ENCODE measurements around the gene PRIM2.
"Not testable (repeated sequence)": the region's sequence is repeated elsewhere in the genome, so short reads cannot be mapped to it uniquely, and the experiment has no call there.

The PRIM2 gene

DNA sequence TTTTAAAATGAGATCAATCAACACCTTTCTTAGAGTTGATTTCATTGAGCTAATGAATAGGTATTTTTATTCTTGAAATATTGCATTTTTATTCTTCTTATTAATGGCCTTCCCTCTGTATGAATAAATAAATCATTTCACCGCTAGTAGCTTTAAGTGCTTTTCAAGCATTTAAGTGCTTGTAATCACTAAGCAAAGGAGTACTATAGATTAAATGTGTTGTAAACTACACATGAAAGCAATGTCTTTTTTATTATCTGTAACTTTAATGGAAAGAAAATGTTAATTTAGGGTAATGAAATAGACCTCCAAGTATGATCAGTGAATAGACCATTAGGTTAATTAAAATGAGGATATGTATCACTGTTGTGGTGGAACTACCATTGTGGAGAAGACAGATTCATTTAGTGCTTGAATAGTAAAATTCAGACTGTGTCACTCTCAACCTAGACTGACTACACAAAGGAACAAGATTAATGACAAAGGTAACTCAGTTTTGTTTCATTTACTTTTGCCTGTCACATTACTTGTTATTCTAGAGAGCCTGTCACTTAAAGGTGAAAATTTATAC is 132.2 kb downstream of the PRIM2 start:
- DNase-seq: not testable (repeated sequence)

DNA sequence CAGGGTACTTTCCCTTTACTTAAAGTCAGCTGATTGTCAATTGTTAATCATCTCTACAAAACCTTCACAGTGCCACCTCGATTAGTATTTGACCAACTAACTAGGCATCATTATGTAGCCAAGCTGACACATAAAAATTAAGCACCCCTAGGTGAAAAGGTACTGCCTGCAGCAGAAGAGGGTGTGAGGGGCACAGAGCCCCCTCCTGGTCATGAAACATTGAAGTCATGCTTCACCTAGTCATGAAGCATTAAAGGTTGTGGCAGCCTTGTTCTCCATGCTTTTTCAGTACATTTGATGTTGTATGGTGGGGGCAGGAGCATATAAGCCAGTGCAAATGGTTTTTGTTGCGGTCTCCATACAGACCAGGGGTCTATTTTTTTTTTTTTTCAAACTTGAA is 142.4 kb downstream of the PRIM2 start:
- peak; percentile 6 for DNase-seq

DNA sequence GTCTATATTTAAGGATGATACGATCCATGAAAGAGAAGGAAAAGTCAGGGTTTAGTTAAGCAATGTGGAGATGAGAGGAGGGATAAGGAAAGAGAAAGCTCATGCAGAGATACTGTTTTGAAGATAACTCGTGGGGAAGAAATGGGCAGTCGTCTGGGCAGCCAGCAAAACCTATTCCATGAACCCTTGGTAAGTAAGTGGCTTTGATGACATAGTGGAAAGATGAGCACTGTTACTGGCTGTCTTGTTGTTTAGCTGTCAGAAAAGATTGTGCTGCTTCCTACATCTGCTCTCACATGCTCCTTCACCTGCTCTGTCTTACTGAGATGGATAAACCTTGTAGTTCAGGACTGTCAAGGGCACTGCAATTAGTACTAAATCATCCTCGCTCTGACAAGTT is 143.6 kb downstream of the PRIM2 start:
- DNase-seq: not testable (repeated sequence)

DNA sequence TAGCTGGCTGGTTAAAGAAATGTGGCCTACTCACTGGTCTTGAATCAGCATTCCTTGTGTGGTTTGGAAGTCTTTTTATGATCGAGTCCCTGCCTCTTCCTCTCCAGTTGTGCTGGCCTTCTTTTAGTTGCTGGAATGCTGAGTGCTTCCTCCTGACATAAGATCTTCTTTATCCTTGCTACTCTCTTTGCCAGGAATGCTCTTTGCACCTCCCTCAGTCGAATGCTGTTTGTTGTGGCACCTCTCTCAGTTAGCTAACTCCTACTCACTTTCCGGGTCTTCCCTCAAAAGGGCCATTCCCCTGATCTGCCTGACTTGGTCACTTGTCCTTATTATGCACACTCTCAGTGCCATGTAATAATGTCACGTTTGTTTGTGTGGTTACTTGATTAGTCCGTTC is 146.4 kb downstream of the PRIM2 start:
- not testable (repeated sequence) for DNase-seq

DNA sequence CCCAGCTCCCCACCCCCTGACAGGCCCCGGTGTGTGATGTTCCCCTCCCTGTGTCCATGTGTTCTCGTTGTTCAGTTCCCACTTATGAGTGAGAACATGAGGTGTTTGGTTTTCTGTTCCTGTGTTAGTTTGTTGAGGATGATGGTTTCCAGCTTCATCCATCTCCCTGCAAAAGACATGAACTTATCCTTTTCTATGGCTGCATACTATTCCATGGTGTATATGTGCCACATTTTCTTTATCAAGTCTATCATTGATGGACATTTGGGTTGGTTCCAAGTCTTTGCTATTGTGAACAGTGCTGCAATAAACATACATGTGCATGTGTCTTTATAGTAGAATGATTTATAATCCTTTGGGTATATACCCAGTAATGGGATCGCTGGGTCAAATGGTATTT is 148.5 kb downstream of the PRIM2 start:
- DNase-seq: not testable (repeated sequence)

DNA sequence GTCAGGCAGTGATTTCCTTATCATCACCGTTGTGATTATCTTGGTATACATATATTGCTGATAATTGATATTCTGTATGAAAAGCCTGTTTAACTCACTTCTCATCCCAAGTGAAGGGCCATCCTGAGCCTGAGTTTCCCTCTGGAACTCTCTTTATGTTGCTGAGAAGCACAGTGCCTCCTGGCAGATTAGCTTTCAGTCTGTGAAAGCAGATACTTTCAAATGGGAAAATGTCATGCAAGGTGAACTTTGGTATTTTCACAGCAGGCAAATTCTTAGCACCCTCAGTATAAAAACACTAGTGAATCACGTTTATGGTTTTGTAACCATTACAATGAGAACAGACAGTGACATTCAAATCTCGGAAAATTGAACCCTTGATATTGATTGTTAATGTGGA is 151.6 kb downstream of the PRIM2 start:
- DNase-seq: no peak

DNA sequence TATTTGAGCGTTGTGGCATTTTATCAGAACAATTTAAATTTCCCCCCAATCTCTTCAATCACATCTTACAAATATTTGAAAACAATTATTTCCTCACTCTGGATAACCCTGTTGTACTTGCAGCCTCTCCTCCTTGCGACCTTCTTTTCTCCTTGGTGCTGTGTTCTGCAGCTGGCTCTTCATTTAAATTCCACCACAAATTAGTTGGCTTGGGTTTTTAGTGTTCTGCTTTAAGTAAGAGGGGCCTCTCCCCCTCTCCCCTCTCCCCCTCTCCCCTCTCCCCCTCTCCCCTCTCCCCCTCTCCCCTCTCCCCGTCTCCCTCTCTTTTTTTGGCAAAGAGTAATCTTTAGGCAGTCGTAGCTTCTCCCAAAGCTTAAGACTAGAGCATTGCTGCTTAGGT is 152.7 kb downstream of the PRIM2 start:
- not testable (repeated sequence) for DNase-seq

DNA sequence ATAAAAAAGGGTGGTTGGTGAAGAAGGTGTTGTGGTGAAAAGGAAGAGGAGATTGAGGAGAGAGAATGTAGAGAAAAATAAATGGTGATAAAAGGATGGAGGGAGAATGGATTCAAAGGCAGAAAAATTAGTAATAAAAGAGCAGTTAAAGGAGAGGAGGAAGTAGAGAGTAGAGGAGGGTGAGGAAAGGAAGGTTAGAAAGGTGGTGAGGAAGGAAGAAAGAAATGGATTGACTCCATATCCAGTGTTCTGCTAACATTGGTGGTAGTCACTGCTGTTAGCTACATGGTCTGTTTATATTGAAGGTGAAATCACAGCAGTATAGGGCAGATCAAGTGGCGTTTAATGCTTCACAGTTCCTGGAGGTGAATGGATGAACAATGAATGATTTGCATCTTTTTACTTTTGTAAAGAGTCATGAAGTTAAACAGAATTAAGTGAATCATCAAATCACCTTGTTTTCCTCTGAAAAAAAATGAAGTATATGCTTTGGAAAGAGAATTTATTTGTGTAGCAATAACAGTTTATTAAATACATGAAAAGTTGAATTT is 154.0 kb downstream of the PRIM2 start:
- DNase-seq: not testable (repeated sequence)

DNA sequence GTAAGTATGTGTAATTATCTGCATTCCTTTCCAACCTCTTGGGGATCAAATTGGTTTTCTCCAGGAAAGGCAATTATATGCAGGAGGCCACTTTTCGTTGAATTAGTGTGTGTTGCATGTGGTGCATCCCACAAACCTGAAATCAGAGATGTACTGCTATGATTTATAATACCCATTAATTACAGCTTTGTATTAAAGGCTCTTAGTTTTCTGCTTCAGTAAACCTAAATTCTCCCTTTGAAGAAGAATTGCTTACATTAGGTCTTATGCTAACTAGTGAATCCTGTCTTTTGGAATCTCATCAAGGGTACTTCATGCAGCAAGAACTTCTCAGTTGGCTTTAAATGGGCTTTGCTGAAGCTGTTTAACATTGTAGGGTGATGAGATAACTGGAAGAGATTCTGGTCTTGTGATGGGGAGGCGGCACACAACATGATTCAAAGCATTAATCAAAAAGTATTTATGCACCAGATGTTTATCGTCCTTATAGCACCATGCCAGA is 155.5 kb downstream of the PRIM2 start:
- peak; percentile 11 for DNase-seq

DNA sequence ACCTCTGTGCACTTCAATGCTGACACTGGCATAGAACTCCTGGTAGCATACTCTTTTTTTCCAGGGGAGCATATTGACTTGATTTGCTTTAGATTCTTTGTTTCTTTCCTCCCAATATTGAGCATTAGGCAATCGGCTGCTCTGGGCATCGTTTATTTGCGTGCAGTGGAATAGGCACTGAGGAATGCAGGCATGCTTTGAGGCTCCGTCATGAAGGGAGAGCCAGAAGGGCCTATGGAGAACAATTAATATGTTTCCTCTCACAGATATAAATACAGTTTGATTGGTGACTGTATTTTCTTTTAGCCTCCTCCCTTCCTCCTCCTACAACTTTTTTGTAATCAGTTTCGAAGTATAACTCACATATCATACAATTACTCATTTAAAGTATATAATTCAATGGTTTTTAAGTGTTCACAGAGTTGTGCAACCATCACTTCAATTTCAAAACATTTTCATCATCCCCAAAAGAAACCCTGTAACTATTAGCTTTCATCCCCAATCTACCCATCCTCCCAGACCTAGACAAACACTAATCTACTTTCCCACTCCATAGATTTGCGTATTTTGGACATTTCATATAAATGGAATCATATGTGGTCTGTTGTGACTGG is 157.5 kb downstream of the PRIM2 start:
- not testable (repeated sequence) for DNase-seq

DNA sequence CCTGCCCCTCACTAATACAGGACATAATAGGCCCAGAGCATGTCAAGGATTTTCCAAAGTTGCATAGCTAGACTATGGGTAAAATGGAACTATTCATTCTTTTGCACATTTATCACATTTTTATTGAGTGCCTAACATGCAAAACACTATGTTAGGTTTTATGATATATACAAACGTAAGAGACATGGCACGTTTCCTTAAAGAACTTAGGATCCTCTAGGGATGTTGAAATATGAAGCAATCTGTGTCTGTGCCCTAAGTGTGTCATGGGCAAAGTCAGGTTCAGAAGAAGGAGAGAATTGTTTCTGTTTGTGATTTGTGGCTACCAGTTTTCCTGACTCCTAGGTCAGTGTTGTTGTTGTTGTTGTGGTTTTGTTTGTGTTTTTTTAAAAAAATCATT is 158.2 kb downstream of the PRIM2 start:
- DNase-seq: not testable (repeated sequence)

DNA sequence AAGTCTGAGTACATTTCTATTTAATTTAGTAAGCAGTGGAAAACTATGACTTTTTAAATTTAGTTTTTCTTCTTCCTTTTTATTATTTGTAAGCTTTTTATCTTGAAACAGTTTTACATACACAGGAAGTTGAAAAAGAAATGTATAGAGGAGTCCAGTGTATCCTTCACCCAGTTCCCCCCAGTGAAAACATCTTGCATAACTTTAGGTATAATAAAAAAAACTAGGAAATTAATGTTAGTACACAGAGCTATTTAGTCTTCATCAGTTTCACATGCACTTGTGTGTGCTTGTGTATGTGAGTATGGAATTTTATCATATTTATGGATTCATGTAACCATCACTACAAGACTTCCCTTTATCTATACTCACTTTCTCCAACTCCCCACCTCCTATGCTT is 162.8 kb downstream of the PRIM2 start:
- DNase-seq: not testable (repeated sequence)

DNA sequence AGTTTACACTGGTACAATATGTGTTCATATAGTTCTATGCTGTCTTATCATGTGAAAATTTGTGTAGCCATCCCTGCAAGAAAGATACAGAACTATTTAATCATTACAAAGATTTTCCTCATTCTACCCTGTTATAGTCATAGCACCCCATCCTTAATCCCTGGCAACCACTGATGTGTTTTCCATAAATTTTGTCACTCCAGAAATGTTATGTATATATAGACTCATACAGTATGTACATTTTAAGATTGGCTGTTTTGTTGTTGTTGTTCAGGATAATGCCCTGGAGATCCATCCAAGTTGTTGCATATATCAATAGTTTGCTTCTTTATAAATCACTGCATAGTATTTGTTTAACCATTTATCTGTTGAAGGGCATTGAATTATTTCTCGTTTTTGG is 163.7 kb downstream of the PRIM2 start:
- not testable (repeated sequence) for DNase-seq

DNA sequence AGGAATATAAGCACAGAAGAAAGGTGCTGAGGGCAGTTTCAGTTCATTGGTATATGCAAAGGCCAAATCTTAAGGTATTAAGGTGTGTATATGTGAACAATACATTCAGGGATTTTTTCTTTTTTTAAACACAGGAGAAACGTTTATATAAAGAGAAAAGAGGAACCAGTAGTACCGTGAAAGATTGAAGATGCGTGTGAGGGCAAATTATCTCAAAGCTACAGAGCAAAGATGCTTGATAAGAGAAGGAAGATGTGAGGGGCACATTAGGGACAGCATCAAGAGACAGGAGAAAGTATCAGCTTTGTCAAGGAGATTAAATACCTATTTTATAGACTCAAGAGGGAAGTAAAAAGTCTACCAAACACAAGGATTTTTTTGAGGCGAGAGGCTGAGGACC is 165.0 kb downstream of the PRIM2 start:
- DNase-seq: not testable (repeated sequence)

DNA sequence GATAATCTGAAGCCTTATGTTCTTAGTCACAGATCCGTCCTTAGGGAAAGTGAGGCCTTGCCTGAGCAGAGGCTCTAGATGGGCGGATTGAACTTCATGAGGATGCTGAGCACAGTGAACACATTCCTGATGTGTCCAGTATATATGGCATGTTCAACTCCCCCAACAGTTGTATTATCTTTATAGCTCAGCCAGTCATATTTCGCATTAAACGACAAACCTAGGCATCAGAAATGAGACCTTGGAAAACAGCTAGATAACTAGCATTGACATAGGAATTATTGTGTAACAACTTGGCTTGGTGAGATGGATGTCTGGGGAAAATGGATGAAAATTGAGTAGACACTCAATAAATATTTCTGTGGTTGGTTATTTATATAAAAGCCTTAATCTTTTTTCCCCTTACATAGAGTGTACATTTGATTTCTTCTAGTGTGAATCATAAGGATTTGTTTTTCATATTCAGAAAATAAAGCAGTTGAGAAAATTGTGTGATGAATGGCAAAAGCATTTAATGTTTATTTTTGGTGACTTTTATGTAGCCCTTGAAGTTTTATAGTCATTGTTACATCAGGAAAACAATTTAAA is 169.2 kb downstream of the PRIM2 start:
- not testable (repeated sequence) for DNase-seq

DNA sequence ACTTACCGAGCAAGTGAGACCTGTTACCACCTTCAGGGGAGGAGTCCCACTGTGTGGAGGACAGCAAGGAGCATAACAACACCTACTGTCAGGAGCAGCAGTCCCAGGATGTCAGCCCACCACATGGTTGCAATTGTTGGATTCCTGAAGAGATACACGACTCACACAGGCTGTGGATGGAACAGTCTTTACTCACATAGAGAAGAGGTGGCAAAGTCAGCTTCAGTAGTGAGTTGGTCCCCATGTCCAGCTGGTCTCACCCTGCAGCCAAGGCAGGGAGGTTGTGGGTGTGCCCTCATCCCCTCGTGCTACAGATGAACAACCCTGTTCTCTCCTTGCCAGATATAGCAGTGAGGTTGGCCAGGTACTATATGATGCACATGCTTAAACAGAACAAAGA is 171.1 kb downstream of the PRIM2 start:
- not testable (repeated sequence) for DNase-seq

DNA sequence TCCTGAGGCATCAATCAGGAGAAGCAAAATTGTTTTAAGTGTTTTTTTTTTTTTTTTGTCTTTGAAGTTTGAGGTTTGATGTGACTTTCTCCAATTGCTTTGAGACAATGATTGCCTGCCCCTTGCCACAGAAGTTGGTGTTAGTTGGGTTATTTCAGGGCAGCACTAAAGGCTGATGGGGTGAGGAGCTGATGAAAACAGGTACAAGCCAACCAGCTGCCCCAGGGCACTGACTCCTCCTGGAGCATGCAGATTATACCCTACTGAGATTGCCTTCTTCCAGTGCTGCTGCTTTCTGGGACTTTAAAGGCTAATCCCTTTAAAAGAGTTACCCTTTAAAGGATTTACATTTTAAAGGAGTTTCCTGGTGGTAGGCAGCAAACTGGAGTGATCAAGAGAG is 172.5 kb downstream of the PRIM2 start:
- DNase-seq: peak; percentile 91

DNA sequence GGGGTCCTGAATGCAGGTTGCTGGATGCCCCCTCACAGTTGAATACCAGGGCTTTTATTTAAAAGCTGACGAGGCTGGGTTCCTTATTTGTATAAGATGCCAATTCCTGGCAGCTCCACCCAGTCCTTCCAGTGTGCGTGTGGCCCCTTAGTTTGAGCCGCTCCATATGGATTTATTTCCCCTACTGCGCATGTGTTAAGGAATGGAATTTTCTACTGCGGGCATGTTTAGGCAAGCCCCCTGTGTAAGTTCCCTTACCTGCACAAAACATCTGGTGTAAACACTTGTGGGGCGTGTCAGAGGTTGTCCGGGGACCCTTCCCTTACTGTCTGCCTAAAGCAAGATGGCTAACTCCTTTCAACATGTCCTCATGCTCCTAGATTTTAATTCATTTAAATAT is 174.4 kb downstream of the PRIM2 start:
- not testable (repeated sequence) for DNase-seq

DNA sequence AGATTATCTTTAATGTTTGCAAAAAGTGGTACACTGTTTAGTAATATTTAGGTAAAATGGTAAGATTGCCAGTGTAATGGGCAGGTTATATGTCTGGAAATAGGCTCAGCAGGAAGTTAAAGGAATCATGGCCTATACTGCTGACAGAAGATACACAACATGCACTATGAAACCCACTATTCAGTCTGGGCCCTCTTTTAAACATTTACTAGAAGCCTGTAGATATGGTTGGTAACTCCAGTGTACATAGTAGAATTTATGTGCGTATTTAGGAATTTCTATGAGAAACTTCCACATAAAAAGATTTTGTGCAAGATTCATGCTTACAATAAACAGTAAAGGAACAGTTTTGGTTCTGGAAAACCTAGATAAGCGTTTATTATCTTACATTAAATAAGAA is 178.8 kb downstream of the PRIM2 start:
- DNase-seq: not testable (repeated sequence)

DNA sequence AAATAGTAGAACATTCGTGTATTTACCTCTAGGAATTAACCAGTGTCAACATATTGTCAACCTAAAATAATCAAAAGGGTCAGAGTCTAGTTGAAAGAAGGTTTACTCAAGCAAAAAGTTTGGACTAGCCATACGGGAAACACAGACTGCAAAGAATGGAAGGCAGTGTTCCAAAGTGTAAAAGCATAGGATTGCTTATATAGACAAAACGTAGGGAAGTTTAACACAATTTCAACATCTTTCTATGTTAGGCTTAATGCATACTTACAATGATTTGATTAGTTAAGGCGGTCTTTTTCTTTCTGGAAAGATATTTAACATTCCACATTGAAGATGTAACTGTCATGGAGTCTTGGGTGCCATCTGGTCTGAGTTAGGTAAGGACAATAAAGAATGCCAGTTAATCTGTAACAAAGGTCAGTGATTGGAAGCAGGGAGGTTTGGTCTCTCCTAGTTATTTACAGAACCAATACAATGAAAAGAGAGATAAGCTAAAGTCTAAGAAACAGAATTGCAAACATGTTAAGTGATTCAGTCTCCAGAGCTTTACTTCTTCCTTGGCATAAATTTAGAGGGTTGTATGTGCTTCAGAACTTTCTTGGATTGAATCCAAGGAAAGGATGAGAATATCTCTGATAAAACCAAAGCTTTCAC is 183.1 kb downstream of the PRIM2 start:
- peak; percentile 5 for DNase-seq

DNA sequence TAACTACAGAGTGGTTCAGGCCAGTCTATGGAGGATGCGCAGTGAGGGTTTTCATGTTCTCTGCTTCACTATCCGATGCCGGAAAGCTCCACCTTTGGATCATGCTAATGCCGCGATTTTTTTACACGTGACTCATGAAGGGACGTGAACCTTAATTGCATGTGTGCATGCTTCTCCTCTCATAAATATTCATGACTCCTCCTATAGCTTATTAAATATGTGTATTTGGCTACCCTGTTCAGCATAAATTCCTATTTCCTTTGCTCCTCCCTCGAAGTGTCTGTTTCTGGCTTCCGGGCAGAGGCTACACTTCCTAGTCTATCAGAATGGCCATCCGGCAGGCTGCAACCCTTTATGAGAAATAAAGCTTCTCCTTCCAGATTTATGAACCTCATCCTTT is 185.0 kb downstream of the PRIM2 start:
- not testable (repeated sequence) for DNase-seq

DNA sequence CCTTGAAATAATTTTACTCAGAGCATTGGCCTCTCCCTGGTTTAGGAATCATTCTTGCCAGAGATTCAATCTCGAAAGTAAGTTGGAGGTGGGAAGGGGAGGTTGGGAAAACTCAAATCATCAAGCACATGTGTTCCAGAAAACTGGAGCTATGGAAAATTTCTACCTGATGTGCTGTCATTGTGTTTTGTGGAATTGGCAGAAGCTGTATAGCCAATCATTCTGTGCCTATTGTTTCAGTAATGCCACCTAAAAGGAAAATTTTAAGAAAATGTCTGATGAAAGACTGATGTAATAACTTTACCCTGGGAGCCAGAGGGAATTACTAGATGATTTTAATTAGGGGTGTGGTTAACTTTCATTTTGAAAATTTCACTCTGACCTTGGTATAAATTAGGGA is 187.8 kb downstream of the PRIM2 start:
- not testable (repeated sequence) for DNase-seq

DNA sequence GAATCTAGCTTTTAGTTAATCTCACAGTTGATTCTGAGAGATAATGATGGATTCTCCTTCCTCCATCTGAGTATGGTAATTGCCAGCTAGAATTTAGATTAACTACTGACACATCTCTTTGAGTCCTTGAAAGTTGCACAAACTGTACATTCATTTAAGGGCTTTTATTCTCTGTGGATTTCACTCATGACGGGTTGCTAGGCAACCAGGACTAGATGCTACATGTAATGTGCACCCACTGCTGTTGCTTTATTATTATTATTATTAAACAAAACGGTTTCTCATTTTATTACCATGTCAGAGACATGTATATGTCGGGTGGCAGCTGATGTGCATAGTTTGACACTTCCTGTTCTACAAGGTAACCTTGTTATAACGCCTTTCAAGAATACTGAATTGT is 193.0 kb downstream of the PRIM2 start:
- DNase-seq: peak; percentile 12

DNA sequence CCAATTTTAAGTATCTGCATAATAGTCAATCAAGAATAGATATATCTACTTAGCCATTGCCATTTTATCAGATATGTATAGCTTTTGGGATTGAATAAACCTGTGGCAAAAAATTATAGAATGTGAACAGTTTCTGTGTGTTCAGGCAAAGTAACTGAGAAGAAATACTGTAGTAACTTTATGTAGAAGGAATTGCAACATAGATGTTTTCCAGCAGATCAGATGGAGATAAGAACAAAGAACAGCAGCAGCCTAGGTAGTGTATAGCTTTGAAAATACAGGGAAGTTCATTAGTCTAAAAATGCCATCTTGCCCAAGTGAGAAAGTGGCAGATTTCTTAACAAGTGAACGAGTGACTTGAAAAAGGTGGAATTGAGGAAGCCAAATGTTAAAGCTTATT is 197.7 kb downstream of the PRIM2 start:
- DNase-seq: not testable (repeated sequence)

Measured in NCI-H82 (cell line).